ENCODE data around the gene ISOC1.

Gene ISOC1

DNA sequence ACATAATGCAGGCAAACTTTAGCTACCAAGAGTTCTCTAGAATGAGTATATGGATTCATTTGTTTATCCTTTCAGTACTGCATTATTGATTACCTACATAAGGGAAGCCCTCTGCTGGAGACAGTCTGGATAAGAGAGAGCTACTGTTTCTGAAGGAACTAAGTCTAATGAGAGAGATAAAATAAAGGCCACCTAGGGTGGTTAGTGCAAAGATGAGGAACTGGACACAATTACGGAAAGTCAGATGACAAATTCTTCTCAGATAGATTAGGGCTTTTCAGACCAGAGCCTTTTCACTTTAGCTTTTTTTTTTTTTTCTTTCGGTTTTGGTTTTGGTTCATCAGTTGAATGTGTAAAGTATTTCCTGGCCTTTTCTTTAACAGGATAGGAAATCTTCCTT lies 31.3 kb downstream of the ISOC1 start:
- no peak for DNase-seq (ENCODE audit: low read depth, low spot score)

DNA sequence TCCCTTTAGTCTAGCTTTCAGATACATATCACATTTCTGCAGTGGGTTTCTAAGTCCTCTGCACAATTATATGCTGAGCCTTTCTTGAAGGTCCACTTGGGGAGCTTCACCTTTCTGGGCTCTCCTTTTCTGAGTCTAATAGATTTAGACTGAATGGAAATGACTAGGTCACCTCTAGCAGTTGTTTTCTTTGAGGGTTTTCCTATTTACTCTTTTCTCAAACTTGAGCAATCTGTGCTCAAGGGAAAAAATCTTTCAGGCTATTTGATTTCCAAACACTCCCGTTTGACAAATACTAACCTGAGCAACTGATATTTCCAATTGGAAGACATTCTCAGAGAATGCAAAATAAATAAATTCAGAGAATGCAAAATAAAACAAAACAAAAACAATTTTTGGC lies 39.0 kb downstream of the ISOC1 start:
- DNase-seq (ENCODE audit: low read depth, low spot score) = no peak

- DNase-seq (ENCODE audit: low read depth, low spot score) = no peak
These were observed 41.1 kb downstream of the ISOC1 start for GRCh38 chr5:129135633-129136032.

DNA sequence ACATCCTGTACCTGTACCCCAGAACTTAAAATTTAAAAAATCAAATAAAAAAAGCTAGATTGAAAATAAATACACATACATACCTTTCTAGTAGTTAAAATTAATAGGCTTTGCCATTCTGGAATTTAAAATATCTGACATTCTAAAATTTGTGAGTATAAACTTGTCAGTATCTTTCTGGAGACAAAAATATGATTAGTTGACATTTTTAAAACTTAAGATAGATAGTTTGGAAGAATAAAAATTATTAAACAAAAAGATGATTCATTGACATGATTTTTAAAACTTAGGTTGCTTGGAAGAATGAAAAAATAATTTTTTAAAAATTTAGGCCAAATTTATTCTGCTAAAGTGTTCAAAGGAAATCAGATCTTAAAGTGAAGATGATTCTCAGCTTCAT lies 43.1 kb downstream of the ISOC1 start:
- no peak for DNase-seq (ENCODE audit: low read depth, low spot score)

DNA sequence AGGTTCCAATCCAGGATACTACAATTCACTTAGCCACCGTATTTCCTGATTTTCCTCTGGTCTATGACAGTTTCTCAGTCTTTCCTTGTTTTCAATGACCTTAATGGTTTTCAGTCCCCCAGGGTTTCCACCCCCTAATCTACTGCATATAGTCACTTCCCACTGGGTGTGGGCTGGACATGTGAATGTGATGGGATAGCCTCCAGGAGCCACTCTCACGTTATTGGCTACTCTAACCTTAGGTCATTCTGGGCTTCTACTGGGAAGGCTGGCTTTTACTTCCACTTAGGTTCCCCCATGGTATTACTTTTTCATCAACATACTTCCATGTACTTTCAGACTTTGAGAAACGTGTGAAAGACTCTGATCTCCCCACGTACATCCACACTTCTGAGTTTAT lies 46.5 kb downstream of the ISOC1 start:
- DNase-seq (ENCODE audit: low read depth, low spot score) = no peak

DNA sequence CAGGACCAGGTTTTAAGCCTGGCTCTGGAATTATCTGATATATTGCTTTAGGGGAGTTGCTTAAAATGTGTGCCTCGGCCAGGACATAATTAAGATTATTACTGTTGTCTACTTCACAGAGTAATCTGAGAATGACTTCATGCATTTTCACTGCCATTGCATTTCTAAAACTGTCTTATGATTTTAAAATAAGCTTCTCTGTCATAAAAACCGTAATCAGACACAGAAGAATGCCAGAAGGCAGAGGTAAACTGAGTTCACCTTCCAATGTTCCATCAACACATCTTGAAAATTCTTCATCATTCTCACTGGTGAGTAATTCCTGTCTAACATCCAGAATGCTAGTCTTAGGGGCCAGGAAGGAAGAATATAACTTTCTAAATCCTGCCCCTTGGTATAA lies 47.1 kb downstream of the ISOC1 start:
- DNase-seq (ENCODE audit: low read depth, low spot score) = no peak

DNA sequence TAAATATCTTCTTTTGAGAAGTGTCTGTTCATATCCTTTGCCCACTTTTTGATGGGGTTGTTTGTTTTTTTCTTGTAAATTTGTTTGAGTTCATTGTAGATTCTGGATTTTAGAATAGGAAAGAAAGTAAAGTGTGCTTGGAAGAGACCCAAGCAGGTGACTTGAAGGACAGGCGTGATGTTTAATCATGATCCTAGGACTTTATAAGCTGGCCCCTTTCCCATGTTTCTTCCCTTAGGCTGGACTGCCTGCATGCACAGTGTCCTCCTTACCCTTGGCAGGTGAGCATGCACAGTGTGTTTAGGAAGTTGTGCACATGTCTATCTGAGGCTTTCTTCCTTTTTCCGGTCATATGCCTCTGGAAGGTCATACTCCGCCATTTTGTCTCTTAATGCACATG lies 61.3 kb downstream of the ISOC1 start:
- no peak for DNase-seq (ENCODE audit: low read depth, low spot score)

GRCh38 chr5:129161830-129162229 lies 67.3 kb downstream of the ISOC1 start:
- DNase-seq (ENCODE audit: low read depth, low spot score) = no peak
